ENCODE results near the gene NAPG.
"Not testable (repeated sequence)": the region's sequence is repeated elsewhere in the genome, so short reads cannot be mapped to it uniquely, and the experiment has no call there.

Gene NAPG

GRCh38 chr18:10544093-10544748 lies 18.4 kb downstream of the NAPG start:
- DNase-seq (ENCODE audit: low read depth in 3 of 3, low spot score in 1 of 3) = no peak

- DNase-seq (ENCODE audit: low read depth in 3 of 3, low spot score in 1 of 3) = no peak
Observed at GRCh38 chr18:10546557-10547300, 20.9 kb downstream of the NAPG start.

- DNase-seq (ENCODE audit: low read depth in 3 of 3, low spot score in 1 of 3) = no peak
Observed at GRCh38 chr18:10552226-10552625, 26.4 kb downstream of the NAPG start.

GRCh38 chr18:10556251-10556650 lies 30.4 kb downstream of the NAPG start:
- not testable (repeated sequence) for DNase-seq (ENCODE audit: low read depth in 3 of 3, low spot score in 1 of 3)

GRCh38 chr18:10557085-10557677 lies 31.4 kb downstream of the NAPG start:
- no peak for DNase-seq (ENCODE audit: low read depth in 3 of 3, low spot score in 1 of 3)

GRCh38 chr18:10558243-10558966 lies 32.6 kb downstream of the NAPG start:
- no peak for DNase-seq (ENCODE audit: low read depth in 3 of 3, low spot score in 1 of 3)

- DNase-seq (ENCODE audit: low read depth in 3 of 3, low spot score in 1 of 3) = no peak
Observed at GRCh38 chr18:10558967-10559298, 33.1 kb downstream of the NAPG start.

- DNase-seq (ENCODE audit: low read depth in 3 of 3, low spot score in 1 of 3) = no peak
Observed at GRCh38 chr18:10559553-10560451, 34.0 kb downstream of the NAPG start.

- DNase-seq (ENCODE audit: low read depth in 3 of 3, low spot score in 1 of 3) = peak in 2 of 3 donors; percentile 8 to 42
Observed at GRCh38 chr18:10560452-10561045, 34.7 kb downstream of the NAPG start.

- DNase-seq (ENCODE audit: low read depth in 3 of 3, low spot score in 1 of 3) = no peak
Observed at GRCh38 chr18:10562773-10563160, 36.9 kb downstream of the NAPG start.

GRCh38 chr18:10563886-10564285 lies 38.1 kb downstream of the NAPG start:
- no peak for DNase-seq (ENCODE audit: low read depth in 3 of 3, low spot score in 1 of 3)

GRCh38 chr18:10564975-10565773 lies 39.3 kb downstream of the NAPG start:
- DNase-seq (ENCODE audit: low read depth in 3 of 3, low spot score in 1 of 3) = no peak

GRCh38 chr18:10565835-10566234 lies 40.0 kb downstream of the NAPG start:
- DNase-seq (ENCODE audit: low read depth in 3 of 3, low spot score in 1 of 3) = no peak

GRCh38 chr18:10566390-10566789 lies 40.6 kb downstream of the NAPG start:
- DNase-seq (ENCODE audit: low read depth in 3 of 3, low spot score in 1 of 3) = no peak

- DNase-seq (ENCODE audit: low read depth in 3 of 3, low spot score in 1 of 3) = not testable (repeated sequence)
Observed at GRCh38 chr18:10569941-10570340, 44.1 kb downstream of the NAPG start.

- DNase-seq (ENCODE audit: low read depth in 3 of 3, low spot score in 1 of 3) = no peak
Observed at GRCh38 chr18:10570622-10571021, 44.8 kb downstream of the NAPG start.

- no peak for DNase-seq (ENCODE audit: low read depth in 3 of 3, low spot score in 1 of 3)
Observed at GRCh38 chr18:10571537-10571936, 45.7 kb downstream of the NAPG start.

- not testable (repeated sequence) for DNase-seq (ENCODE audit: low read depth in 3 of 3, low spot score in 1 of 3)
Observed at GRCh38 chr18:10573261-10573660, 47.4 kb downstream of the NAPG start.

- not testable (repeated sequence) for DNase-seq (ENCODE audit: low read depth in 3 of 3, low spot score in 1 of 3)
Observed at GRCh38 chr18:10574412-10574811, 48.6 kb downstream of the NAPG start.
